K562 (cell line): ENCODE results near the gene DVL3. TPM values are rescaled to one million over a fixed set of nuclear protein-coding genes. Genes with fewer than 3 reads are reported as not detected.

Experiments used
- CBX8 ChIP-seq: fragments of 200-600 bp; sonication (generic); IDR thresholded peaks from 2 replicates; pipeline ENCODE4 v1.6.1; 2012; ENCODE audit warnings: borderline replicate concordance, mixed run types, low read depth, mild to moderate bottlenecking, moderate library complexity, mixed read lengths, low read length, control low read depth, inconsistent platforms; ENCODE audit not compliant: poor library complexity, severe bottlenecking; ENCODE audit errors: extremely low read depth
- CREBBP ChIP-seq: IDR thresholded peaks from one replicate; pipeline ENCODE4 v1.6.1; 2012; ENCODE audit warnings: low read depth, mild to moderate bottlenecking, control low read depth, inconsistent platforms, low read length
- EGR1 ChIP-seq: fragments of 450-650 bp; conservative IDR thresholded peaks from 2 replicates; pipeline ENCODE4 v1.6.1; 2017; ENCODE audit warnings: mild to moderate bottlenecking
- GATA2 ChIP-seq: sonication (generic); formaldehyde crosslinking; IDR thresholded peaks from 2 replicates; pipeline ENCODE4 v1.4.0; 2020; ENCODE audit warnings: mild to moderate bottlenecking, missing genetic modification reagents
- HIVEP1 ChIP-seq: fragments of 250-450 bp; sonication (Bioruptor Pico); IDR thresholded peaks from 2 replicates; pipeline ENCODE4 v1.4.0; 2020; ENCODE audit warnings: mild to moderate bottlenecking
- HLTF ChIP-seq: fragments of 450-650 bp; IDR thresholded peaks from 2 replicates; pipeline ENCODE4 v1.6.1; 2016
- LCOR ChIP-seq: sonication (generic); formaldehyde crosslinking; IDR thresholded peaks from 2 replicates; pipeline ENCODE4 v1.8.0; 2022; ENCODE audit warnings: mild to moderate bottlenecking, missing genetic modification reagents
- MYC ChIP-seq, 2 experiments: fragments of 250-450 bp in 1 of 2; sonication (Bioruptor Pico) in 1 of 2; IDR thresholded peaks; 2 replicates each; pipeline versions ENCODE4 v1.5.1 to v1.6.1; 2012 to 2021; ENCODE audit warnings: low read depth in 2 of 2, borderline replicate concordance in 1 of 2, improper control_type of control experiment in 1 of 2, low read length in 1 of 2, mild to moderate bottlenecking in 1 of 2, moderate library complexity in 1 of 2
- NCOA1 ChIP-seq: fragments of 450-650 bp; IDR thresholded peaks from 2 replicates; pipeline ENCODE4 v1.6.1; 2016; ENCODE audit warnings: low read depth
- NR4A1 ChIP-seq, 2 experiments: fragments of 250-450 bp in 1 of 2; fragments of 450-650 bp in 1 of 2; sonication (Bioruptor Pico) in 1 of 2; IDR thresholded peaks; 2 replicates each; pipeline versions ENCODE4 v1.4.0 to v1.6.1; 2016 to 2020; ENCODE audit warnings: mild to moderate bottlenecking in 2 of 2, missing compliant biosample characterization in 1 of 2, missing genetic modification characterization in 1 of 2, moderate library complexity in 1 of 2
- OTX1 ChIP-seq: fragments of 450-650 bp; formaldehyde crosslinking; IDR thresholded peaks from 2 replicates; pipeline ENCODE4 v1.4.0; 2022; ENCODE audit warnings: mild to moderate bottlenecking
- RB1 ChIP-seq: fragments of 450-650 bp; IDR thresholded peaks from 2 replicates; pipeline ENCODE4 v1.6.1; 2017; ENCODE audit warnings: low read depth, mild to moderate bottlenecking
- RFX1 ChIP-seq: fragments of 450-650 bp; IDR thresholded peaks from 2 replicates; pipeline ENCODE4 v1.6.1; 2016; ENCODE audit warnings: mild to moderate bottlenecking, moderate library complexity
- SRF ChIP-seq, 2 experiments: fragments of 250-450, 450-650 bp in 1 of 2; sonication (Bioruptor Pico) in 1 of 2; sonication (generic) in 1 of 2; formaldehyde crosslinking; IDR thresholded peaks; 2 replicates each; pipeline versions ENCODE4 v1.5.0 to v1.5.1; 2020 to 2022; ENCODE audit warnings: mild to moderate bottlenecking in 1 of 2, missing genetic modification reagents in 1 of 2
- SRSF3 ChIP-seq: fragments of 200-400 bp; formaldehyde crosslinking; IDR thresholded peaks from 2 replicates; pipeline ENCODE4 v1.6.1; 2016; ENCODE audit warnings: mild to moderate bottlenecking, low read length, moderate library complexity; ENCODE audit not compliant: insufficient read depth
- U2AF1 ChIP-seq: fragments of 200-400 bp; formaldehyde crosslinking; optimal IDR thresholded peaks from 2 replicates; pipeline ENCODE3; 2017; ENCODE audit warnings: mild to moderate bottlenecking, low read depth, low read length, moderate library complexity
- ZFP91 ChIP-seq: sonication (generic); formaldehyde crosslinking; IDR thresholded peaks from 2 replicates; pipeline ENCODE4 v1.8.0; 2022; ENCODE audit warnings: mild to moderate bottlenecking, missing genetic modification reagents
- ZNF449 ChIP-seq: fragments of 250-450 bp; sonication (Bioruptor Pico); IDR thresholded peaks from 2 replicates; pipeline ENCODE4 v1.8.0; 2022; ENCODE audit warnings: moderate library complexity, mild to moderate bottlenecking, inconsistent platforms
- ZNF584 ChIP-seq: fragments of 200-800 bp; sonication (Bioruptor generic); IDR thresholded peaks from 2 replicates; pipeline ENCODE4 v1.6.1; 2016; ENCODE audit warnings: low read depth, mild to moderate bottlenecking, missing genetic modification characterization, missing compliant biosample characterization
- ZNF589 ChIP-seq: fragments of 200-800 bp; sonication (Bioruptor generic); IDR thresholded peaks from 2 replicates; pipeline ENCODE4 v1.6.1; 2016; ENCODE audit warnings: low read depth, missing genetic modification characterization, missing compliant biosample characterization
- ZNF830 ChIP-seq: fragments of 250-450 bp; sonication (Bioruptor Pico); IDR thresholded peaks from 2 replicates; pipeline ENCODE4 v1.5.0; 2021; ENCODE audit warnings: mild to moderate bottlenecking
- polyA plus RNA-seq, 8 experiments: library from polyadenylated mRNA; depleted of rRNA in 4 of 8; stranded (reverse) in 5 of 8; unstranded in 3 of 8; fragments of >200 nt; fragmentation: Nextera tagmentation in 2 of 8; fragmentation: Illumina TruSeq in 1 of 8; extraction: Ambion mirVana in 2 of 8; extraction: Trizol in 1 of 8; gene quantifications; 2 replicates each; pipeline versions ENCODE4 v1.2.1 to v1.2.3, GENCODE V29; 2011 to 2014; ENCODE audit warnings: inconsistent platforms in 1 of 8, missing spikeins in 1 of 8
- total RNA-seq, 7 experiments: library from RNA; depleted of rRNA in 6 of 7; stranded (reverse); fragments of >200 nt in 6 of 7; fragmentation: Illumina TruSeq in 2 of 7; extraction: Trizol in 2 of 7; gene quantifications; 2 replicates each; pipeline versions ENCODE4 v1.2.1 to v1.2.3, GENCODE V29; 2011 to 2021; ENCODE audit warnings: low replicate concordance in 1 of 7
- TF ChIP-seq, protein P1 (sequence below): sonication (generic); formaldehyde crosslinking; IDR thresholded peaks from 2 replicates; pipeline ENCODE4 v1.8.0; 2022; ENCODE audit warnings: mild to moderate bottlenecking, missing genetic modification reagents, borderline replicate concordance

DVL3 gene
- total and polyA plus RNA-seq, 9 of the 15 experiments (the other 6 are each of a cell fraction or from before 2014, with no cell fraction given) = 3.1 to 57.9 (median 20.1) TPM

DNA sequence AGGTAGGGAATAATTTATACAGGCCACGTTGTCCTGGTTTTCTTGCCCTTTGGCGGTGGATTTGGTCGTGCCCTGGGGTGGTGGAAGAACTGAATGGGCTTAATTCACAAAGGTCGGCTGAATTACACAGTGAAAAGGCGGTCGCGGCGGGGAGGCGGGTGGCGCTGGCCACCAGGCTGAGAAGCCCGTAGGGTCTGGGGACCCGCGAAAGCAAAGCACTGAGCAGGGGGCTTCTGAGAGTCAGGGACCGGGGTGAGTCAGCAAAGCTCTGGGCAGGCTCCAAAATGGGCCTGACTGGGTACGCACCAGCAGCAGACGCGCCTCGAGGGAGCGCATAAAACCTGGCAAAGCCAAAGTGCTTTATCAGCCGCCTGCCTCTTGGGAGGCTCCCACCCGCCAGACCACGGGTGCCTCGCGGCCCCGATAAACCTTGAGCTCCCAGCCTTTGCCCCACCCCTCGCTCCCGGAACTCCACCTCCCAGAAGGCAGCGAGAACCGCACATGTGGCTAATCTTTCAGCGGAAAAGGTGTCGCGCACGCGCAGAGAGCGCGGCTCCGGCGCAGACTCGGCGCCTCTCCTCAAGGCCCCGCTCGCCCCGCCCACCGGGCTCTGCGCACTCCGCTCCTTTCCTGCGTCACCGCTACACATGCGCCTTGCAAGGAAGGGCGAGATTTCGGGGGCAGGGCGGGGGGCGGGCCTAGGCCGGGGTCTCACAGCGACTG lies 30.4 kb downstream of the DVL3 start (continued):
- TF ChIP-seq SRF (CRISPR knock-in tag; IDR thresholded peaks at IDR 0.05) (peak in 1 of 2 experiments; percentile 44; a peak in 3 of 4 replicates), CREBBP (no peak), RFX1 (no peak), HIVEP1 (CRISPR knock-in tag) (no peak), RB1 (peak; percentile 47), U2AF1 (no peak), ZNF449 (CRISPR knock-in tag) (no peak), NCOA1 (0 out of 2 replicates have a peak, but pooled peaks have one; percentile 13), ZFP91 (CRISPR knock-in tag) (no peak), LCOR (CRISPR knock-in tag) (peak; percentile 89), HLTF (no peak), SRSF3 (no peak), NR4A1 (CRISPR knock-in tag; IDR thresholded peaks at IDR 0.05) (no peak), NR4A1 (tag; IDR thresholded peaks at IDR 0.05) (no peak), ZNF589 (peak; percentile 80; the same call in 1 of the 2 replicates), GATA2 (CRISPR knock-in tag) (peak; percentile 64; the same call in 1 of the 2 replicates), EGR1 (no peak; the same call in 1 of the 2 replicates), ZNF830 (CRISPR knock-in tag) (0 out of 2 replicates have a peak, but pooled peaks have one; percentile 50), MYC (IDR thresholded peaks at IDR 0.05; ENCODE audit: low read depth, low read length) (peak; percentile 97), MYC (CRISPR knock-in tag; IDR thresholded peaks at IDR 0.05; ENCODE audit: borderline replicate concordance, low read depth) (peak; percentile 79; the same call in 1 of the 2 replicates), CBX8 (no peak), ZNF584 (CRISPR knock-in tag) (no peak), OTX1 (CRISPR knock-in tag) (0 out of 2 replicates have a peak, but pooled peaks have one; percentile 49)
- TF ChIP-seq, protein P1, sequence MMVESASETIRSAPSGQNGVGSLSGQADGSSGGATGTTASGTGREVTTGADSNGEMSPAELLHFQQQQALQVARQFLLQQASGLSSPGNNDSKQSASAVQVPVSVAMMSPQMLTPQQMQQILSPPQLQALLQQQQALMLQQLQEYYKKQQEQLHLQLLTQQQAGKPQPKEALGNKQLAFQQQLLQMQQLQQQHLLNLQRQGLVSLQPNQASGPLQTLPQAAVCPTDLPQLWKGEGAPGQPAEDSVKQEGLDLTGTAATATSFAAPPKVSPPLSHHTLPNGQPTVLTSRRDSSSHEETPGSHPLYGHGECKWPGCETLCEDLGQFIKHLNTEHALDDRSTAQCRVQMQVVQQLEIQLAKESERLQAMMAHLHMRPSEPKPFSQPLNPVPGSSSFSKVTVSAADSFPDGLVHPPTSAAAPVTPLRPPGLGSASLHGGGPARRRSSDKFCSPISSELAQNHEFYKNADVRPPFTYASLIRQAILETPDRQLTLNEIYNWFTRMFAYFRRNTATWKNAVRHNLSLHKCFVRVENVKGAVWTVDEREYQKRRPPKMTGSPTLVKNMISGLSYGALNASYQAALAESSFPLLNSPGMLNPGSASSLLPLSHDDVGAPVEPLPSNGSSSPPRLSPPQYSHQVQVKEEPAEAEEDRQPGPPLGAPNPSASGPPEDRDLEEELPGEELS (CRISPR knock-in tag) = no peak
